A673 (cell line): ENCODE results near the gene ADARB2.

Experiments used
- CTCF ChIP-seq: fragments of 300-800, 200-600 bp; sonication (generic); conservative IDR thresholded peaks from 2 replicates; pipeline ENCODE4 v1.5.1; 2017; ENCODE audit warnings: low read depth, mild to moderate bottlenecking, antibody characterized with exemption, low read length, moderate library complexity, mixed read lengths
- EZH2 ChIP-seq: fragments of 200-600 bp; sonication (generic); IDR thresholded peaks from 2 replicates; pipeline ENCODE4 v1.6.1; 2017; ENCODE audit warnings: borderline replicate concordance, low read depth, mild to moderate bottlenecking, mixed read lengths, antibody characterized with exemption, low read length; ENCODE audit not compliant: poor library complexity, severe bottlenecking

GRCh38 chr10:1598393-1599153, 138.8 kb downstream of the ADARB2 start:
- TF ChIP-seq CTCF = no peak
- no peak for TF ChIP-seq EZH2
